ENCODE results near the gene LHPP. TPM values are rescaled to one million over a fixed set of nuclear protein-coding genes. Genes with fewer than 3 reads are reported as not detected.

LHPP gene
- total RNA-seq, 1 donor from 2014 or later, result 15.2 TPM

- Mint-ChIP-seq H3K36me3 (ENCODE audit: insufficient read depth) (peaks cover 6% of the 10 kb centered on the region), H3K27ac (no peak overlapping the region), H3K27me3 (no peaks in the 10 kb centered on the region), H3K4me1 (ENCODE audit: low read depth) (peaks cover 2% of the 10 kb centered on the region), H3K4me3 (ENCODE audit: low read depth) (no peak overlapping the region), H3K9me3 (ENCODE audit: low read depth) (no peaks in the 10 kb centered on the region)
- TF ChIP-seq CTCF (IDR thresholded peaks at IDR 0.05; ENCODE audit: unreplicated experiment), result no peak
- no peak for DNase-seq (ENCODE audit: low spot score, unreplicated experiment)
Observed at GRCh38 chr10:124659380-124659779, 197.8 kb downstream of the LHPP start.

GRCh38 chr10:124660404-124661125 is 198.9 kb downstream of the LHPP start:
- H3K4me3 Mint-ChIP-seq (ENCODE audit: low read depth), result no peak overlapping the region
- H3K9me3 Mint-ChIP-seq (ENCODE audit: low read depth), result no peaks in the 10 kb centered on the region
- no peak overlapping the region for H3K27ac Mint-ChIP-seq
- peaks cover 2% of the 10 kb centered on the region for H3K4me1 Mint-ChIP-seq (ENCODE audit: low read depth)
- TF ChIP-seq CTCF (IDR thresholded peaks at IDR 0.05; ENCODE audit: unreplicated experiment), result no peak
- H3K27me3 Mint-ChIP-seq, result no peaks in the 10 kb centered on the region
- H3K36me3 Mint-ChIP-seq (ENCODE audit: insufficient read depth), result peaks cover 6% of the 10 kb centered on the region
- DNase-seq (ENCODE audit: low spot score, unreplicated experiment), result no peak

GRCh38 chr10:124661660-124662180 is 200.1 kb downstream of the LHPP start:
- Mint-ChIP-seq H3K27ac (no peak overlapping the region), H3K27me3 (no peaks in the 10 kb centered on the region), H3K4me3 (ENCODE audit: low read depth) (no peak overlapping the region), H3K4me1 (ENCODE audit: low read depth) (peaks cover 2% of the 10 kb centered on the region), H3K9me3 (ENCODE audit: low read depth) (no peaks in the 10 kb centered on the region), H3K36me3 (ENCODE audit: insufficient read depth) (peaks cover 4% of the 10 kb centered on the region)
- no peak for TF ChIP-seq CTCF (IDR thresholded peaks at IDR 0.05; ENCODE audit: unreplicated experiment)
- DNase-seq (ENCODE audit: low spot score, unreplicated experiment), result no peak

GRCh38 chr10:124663228-124663627 is 201.6 kb downstream of the LHPP start:
- no peak for DNase-seq (ENCODE audit: low spot score, unreplicated experiment)
- H3K27me3 Mint-ChIP-seq, result no peaks in the 10 kb centered on the region
- H3K36me3 Mint-ChIP-seq (ENCODE audit: insufficient read depth), result peaks cover 4% of the 10 kb centered on the region
- no peak for TF ChIP-seq CTCF (IDR thresholded peaks at IDR 0.05; ENCODE audit: unreplicated experiment)
- H3K9me3 Mint-ChIP-seq (ENCODE audit: low read depth), result no peaks in the 10 kb centered on the region
- no peak overlapping the region for H3K4me3 Mint-ChIP-seq (ENCODE audit: low read depth)
- H3K4me1 Mint-ChIP-seq (ENCODE audit: low read depth), result peaks cover 5% of the 10 kb centered on the region
- peak overlapping the region; percentile 41 for H3K27ac Mint-ChIP-seq

Other genes starting within 250 kb of the LHPP start
- gene OAT, start 42.9 kb upstream of the LHPP start, total RNA-seq, result 35.0 and 37.1 TPM in 2 replicates
- not detected in 2 replicates for gene NKX1-2, start 11.8 kb upstream of the LHPP start, total RNA-seq

All from progenitor cell of endocrine pancreas (in vitro differentiated cells).